Cardiac muscle cell (in vitro differentiated cells and primary cell): Measurements from ENCODE around the gene MIPEP. TPM values are rescaled to one million over a fixed set of nuclear protein-coding genes. Genes with fewer than 3 reads are reported as not detected.

Experiments
- DNase-seq, 2 donors: peaks; one replicate each; pipeline versions ENCODE4 v3.0.0 to v3.0.0-alpha.2; 2010 to 2017; ENCODE audit warnings: low read depth in 1 of 2, low spot score in 1 of 2
- H3K27ac ChIP-seq: fragments of 200-600 bp; sonication (generic); 2 replicates; pipeline ENCODE4 v1.5.1; 2016
- H3K27me3 ChIP-seq: fragments of 200-600 bp; sonication (generic); 2 replicates; pipeline ENCODE4 v1.6.0; 2016; ENCODE audit warnings: control low read depth
- H3K36me3 ChIP-seq: fragments of 200-600 bp; sonication (generic); 2 replicates; pipeline ENCODE4 v1.5.1; 2016; ENCODE audit warnings: control low read depth
- H3K4me1 ChIP-seq: fragments of 200-600 bp; sonication (generic); 2 replicates; pipeline ENCODE4 v1.8.1; 2017; ENCODE audit warnings: low read depth, mild to moderate bottlenecking, mixed run types
- H3K4me3 ChIP-seq: fragments of 200-600 bp; sonication (generic); 2 replicates; pipeline ENCODE4 v1.5.1; 2016; ENCODE audit warnings: mild to moderate bottlenecking
- H3K9me3 ChIP-seq: fragments of 200-600 bp; sonication (generic); 2 replicates; pipeline ENCODE4 v1.5.1; 2017; ENCODE audit warnings: low read depth, mild to moderate bottlenecking, control low read depth
- CTCF ChIP-seq: IDR thresholded peaks from 2 replicates; pipeline ENCODE4 v1.5.1; 2012; ENCODE audit warnings: low read depth, mild to moderate bottlenecking, low read length
- polyA plus RNA-seq: library from polyadenylated mRNA; unstranded; fragments of >200 nt; fragmentation: Nextera tagmentation; extraction: Ambion mirVana; gene quantifications from 2 replicates; pipeline ENCODE4 v1.2.1, GENCODE V29; 2016
- total RNA-seq: library from RNA; depleted of rRNA; stranded (reverse); fragments of >200 nt; gene quantifications from 2 replicates; pipeline ENCODE4 v1.2.3, GENCODE V29; 2016

The MIPEP gene
- total and polyA plus RNA-seq, 2 experiments from 2014 or later = 12.5 to 22.9 TPM

GRCh38 chr13:23690668-23691067 is 198.5 kb downstream of the MIPEP start:
- no peak overlapping the region for H3K4me3 ChIP-seq
- H3K36me3 ChIP-seq = no peaks in the 10 kb centered on the region
- no peak for DNase-seq
- no peaks in the 10 kb centered on the region for H3K4me1 ChIP-seq
- H3K9me3 ChIP-seq = no peaks in the 10 kb centered on the region
- no peak overlapping the region for H3K27ac ChIP-seq
- TF ChIP-seq CTCF = no peak
- no peaks in the 10 kb centered on the region for H3K27me3 ChIP-seq

- no peak overlapping the region for H3K27ac ChIP-seq
- TF ChIP-seq CTCF = no peak
- H3K4me1 ChIP-seq = no peaks in the 10 kb centered on the region
- DNase-seq = no peak
- H3K36me3 ChIP-seq = no peaks in the 10 kb centered on the region
- no peaks in the 10 kb centered on the region for H3K27me3 ChIP-seq
- no peak overlapping the region for H3K4me3 ChIP-seq
- H3K9me3 ChIP-seq = no peaks in the 10 kb centered on the region
Measured at GRCh38 chr13:23688336-23688735, 200.9 kb downstream of the MIPEP start.

GRCh38 chr13:23687614-23688013 is 201.6 kb downstream of the MIPEP start:
- no peaks in the 10 kb centered on the region for H3K27me3 ChIP-seq

GRCh38 chr13:23686948-23687347 is 202.3 kb downstream of the MIPEP start:
- no peaks in the 10 kb centered on the region for H3K36me3 ChIP-seq
- no peak overlapping the region for H3K27ac ChIP-seq
- TF ChIP-seq CTCF = no peak
- no peaks in the 10 kb centered on the region for H3K27me3 ChIP-seq
- DNase-seq = no peak
- no peaks in the 10 kb centered on the region for H3K9me3 ChIP-seq
- H3K4me1 ChIP-seq = no peaks in the 10 kb centered on the region
- H3K4me3 ChIP-seq = no peak overlapping the region

More at GRCh38 chr13:23687614-23688013, 201.6 kb downstream of the MIPEP start:
- H3K36me3 ChIP-seq = no peaks in the 10 kb centered on the region
- H3K4me3 ChIP-seq = no peak overlapping the region
- TF ChIP-seq CTCF = no peak
- DNase-seq = no peak
- H3K27ac ChIP-seq = no peak overlapping the region
- no peaks in the 10 kb centered on the region for H3K9me3 ChIP-seq
- no peaks in the 10 kb centered on the region for H3K4me1 ChIP-seq

- H3K27ac ChIP-seq = no peak overlapping the region
- no peaks in the 10 kb centered on the region for H3K27me3 ChIP-seq
- H3K4me3 ChIP-seq = no peak overlapping the region
- no peak for TF ChIP-seq CTCF
- no peak for DNase-seq
- H3K36me3 ChIP-seq = no peaks in the 10 kb centered on the region
- no peaks in the 10 kb centered on the region for H3K4me1 ChIP-seq
- no peaks in the 10 kb centered on the region for H3K9me3 ChIP-seq
Measured at GRCh38 chr13:23685416-23685815, 203.8 kb downstream of the MIPEP start.

GRCh38 chr13:23684647-23685046 is 204.6 kb downstream of the MIPEP start:
- no peak for DNase-seq
- Histone ChIP-seq H3K27ac (no peak overlapping the region), H3K36me3 (no peaks in the 10 kb centered on the region), H3K4me1 (no peaks in the 10 kb centered on the region), H3K9me3 (no peaks in the 10 kb centered on the region), H3K4me3 (no peak overlapping the region), H3K27me3 (no peaks in the 10 kb centered on the region)
- TF ChIP-seq CTCF = no peak
